AG08395 (cell line): Measurements from ENCODE around the gene BEND3.

Experiments
- DNase-seq: peaks from one replicate; pipeline ENCODE4 v3.0.0; 2012; ENCODE audit warnings: mixed read lengths, low spot score

The BEND3 gene

DNA sequence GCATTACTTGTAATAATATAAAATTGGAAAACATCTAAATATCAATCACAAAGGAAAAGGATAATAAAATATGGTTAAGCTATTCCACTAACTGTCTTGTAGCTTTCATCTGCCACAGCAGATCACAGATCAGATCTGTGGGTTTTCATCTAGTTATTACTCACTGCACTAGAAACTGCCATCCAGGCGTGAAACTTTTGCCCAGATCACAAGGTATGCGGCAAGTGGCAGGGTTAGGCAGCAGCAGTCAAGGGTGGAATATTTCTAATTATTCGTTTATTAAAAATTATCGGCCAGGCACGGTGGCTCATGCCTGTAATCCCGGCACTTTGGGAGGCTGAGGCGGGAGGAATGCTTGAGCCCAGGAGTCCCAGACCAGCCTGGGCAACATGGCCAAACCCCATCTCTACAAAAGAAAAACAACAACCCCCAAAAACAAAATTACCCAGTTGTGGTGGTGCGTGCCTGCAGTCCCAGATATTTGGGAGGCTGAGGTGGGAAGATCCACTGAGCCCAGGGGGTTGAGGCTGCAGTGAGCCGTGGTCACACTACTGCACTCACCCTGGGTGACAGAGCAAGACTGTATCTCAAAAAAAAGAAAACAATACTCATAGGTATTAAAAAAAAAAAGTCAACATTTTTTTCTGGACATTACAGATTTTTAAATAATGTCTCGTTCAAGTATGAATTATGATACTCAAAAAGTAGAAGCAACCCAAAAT, 32.1 kb downstream of the BEND3 start:
- no peak for DNase-seq

DNA sequence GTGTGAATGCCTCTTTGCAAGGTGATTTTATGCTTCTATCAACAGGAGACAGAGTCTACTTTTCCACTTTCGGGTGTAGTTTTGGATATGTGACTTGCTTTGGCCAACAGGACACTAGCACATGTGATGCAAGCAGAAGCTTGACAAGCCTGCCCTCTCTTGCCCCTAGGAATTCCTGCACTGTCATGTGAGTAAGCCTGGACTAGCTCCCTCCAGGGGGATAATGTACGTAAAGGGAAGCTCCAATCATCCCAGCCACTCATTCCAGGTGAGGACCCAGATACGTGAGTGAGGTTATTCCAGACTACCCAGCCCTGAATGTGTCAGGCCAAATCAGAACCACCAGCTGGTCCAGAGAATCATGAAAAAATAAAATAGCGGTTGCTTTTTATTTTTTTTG, 33.3 kb downstream of the BEND3 start:
- no peak for DNase-seq

DNA sequence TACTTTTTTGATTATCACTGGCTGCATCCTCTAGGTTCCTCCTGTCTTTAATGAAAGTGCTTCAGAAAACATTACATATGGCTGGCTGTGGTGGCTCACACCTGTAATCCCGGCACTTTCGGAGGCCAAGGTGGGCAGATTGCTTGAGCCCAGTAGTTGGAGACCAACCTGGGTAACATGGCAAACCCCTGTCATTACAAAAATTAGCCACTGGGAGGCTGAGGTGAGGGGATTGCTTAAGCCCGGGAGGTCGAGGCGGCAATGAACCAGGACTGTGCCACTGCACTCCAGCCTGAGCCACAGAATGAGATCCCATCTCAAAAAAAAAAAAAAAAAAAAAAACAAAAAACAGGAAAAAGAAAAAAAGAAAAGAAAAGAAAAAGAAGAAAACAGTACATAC, 35.3 kb downstream of the BEND3 start:
- no peak for DNase-seq

DNA sequence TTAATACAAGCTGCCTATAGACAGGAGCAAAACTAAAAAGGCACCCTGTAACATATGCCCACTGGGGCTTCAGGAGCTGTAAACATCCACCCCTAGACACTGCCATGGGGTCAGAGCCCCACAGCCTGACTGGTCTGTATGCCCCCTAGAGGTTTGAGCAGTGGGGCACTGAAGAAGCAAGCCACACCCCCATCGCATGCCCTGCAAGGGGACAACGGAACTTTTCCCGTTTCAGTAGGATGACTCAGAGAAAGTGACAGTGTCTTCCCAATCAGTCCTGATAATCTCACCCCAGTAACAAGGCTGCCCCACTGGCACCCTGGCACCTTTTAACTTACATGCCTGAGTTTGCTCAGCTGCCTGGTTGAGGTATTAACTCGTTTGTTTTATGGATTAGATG, 35.9 kb downstream of the BEND3 start:
- DNase-seq = no peak

DNA sequence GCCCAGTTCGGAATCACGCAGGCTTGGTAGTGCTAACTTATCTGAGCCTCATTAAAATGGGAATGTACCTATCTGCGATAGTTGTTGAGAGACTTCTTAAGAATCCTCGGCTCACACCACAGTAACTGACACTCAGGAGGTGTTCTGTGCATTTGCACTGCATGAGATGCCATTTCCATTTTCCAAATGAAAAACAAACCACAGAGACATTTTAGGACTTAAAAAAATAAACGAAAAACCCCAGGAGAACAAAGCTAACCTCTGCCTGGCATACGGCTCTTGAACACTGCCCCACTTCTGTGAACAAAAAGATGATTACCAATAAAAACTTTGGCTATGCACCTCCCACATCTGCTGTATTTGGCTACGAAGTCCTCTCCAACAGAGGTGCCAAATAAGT, 37.6 kb downstream of the BEND3 start:
- no peak for DNase-seq

DNA sequence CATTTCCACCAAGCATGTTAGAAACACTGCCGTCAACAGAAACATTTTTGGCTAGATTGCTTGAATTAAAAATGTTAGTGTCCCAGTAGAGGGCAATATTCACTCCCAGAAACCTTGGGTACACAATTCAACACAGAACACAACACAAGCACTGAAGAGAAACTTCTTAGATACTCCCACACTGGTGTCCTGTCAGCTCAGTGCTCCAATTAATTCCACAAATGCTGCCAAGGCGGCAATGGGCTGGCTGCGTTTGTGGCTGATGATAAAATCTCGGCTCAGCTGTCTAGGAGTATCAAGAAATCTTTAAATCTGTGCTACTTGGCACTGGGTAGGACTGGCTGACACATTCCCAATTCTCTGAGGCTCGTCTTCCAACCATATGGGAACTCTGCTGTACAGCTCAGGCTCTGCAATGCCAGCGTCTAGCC, 39.3 kb downstream of the BEND3 start:
- DNase-seq = peak; percentile 67

DNA sequence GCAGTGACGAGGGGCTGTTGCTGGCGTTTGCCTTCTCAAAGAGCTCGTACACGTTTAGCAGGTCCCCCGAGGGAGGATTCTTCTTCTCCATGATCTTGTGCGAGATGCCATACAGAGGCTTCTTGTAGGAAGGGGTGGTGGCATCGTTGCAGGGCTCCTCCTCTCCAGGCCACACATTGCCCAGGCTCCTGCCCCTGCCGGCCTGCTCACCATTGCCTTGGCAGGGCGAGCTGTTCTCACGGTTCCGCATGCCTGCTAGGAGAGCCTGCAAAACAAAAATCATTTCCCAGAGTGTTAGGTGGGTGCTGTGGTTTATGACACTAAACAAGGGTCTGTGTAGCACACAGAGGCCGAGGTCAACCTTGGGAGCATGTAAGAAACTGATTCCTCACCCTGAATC, 44.6 kb downstream of the BEND3 start:
- no peak for DNase-seq

DNA sequence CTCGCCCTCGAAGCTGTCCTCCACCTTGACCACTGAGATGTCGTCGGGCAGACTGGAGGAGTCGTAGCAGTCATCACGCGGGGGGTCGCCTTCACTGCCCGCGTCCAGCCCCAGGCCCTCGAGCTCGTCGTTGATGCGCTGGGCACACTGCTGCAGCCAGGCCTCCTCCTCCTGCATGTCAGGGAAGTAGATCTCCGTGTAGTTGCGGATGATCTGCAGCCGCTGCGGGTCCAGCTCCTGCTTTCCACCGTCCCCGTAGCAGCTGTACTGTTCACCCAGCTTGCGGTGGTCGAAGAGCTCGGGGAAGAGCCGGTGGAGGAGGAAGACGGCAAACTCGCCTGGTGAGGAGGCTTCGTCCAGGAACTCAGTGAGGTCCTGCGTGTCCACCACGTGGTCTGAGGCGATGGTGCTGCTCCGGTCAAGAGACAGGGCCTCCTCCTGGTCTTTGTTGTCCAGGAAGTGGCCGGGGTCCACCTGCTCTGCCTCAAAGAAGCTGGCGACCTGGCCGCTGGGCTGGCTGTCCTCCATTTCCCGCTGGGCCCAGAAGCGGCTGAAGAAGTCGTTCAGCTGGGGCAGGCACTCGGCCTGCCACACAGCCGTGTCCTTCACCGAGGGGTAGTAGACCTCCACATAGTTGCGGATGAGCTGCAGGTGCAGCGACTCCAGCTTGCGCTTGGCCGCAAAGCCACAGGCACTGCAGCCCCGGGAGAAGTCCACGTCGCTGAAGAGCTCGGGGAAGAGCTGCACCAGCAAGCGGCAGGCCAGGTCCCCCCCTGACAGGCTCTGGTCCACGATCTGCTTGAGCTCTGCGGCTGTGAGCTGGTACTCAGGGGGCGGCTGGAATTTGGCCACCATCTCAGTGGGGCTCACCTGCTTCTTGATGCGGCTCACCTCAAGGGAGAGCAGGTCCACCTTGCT, 45.4 kb downstream of the BEND3 start:
- DNase-seq = no peak

DNA sequence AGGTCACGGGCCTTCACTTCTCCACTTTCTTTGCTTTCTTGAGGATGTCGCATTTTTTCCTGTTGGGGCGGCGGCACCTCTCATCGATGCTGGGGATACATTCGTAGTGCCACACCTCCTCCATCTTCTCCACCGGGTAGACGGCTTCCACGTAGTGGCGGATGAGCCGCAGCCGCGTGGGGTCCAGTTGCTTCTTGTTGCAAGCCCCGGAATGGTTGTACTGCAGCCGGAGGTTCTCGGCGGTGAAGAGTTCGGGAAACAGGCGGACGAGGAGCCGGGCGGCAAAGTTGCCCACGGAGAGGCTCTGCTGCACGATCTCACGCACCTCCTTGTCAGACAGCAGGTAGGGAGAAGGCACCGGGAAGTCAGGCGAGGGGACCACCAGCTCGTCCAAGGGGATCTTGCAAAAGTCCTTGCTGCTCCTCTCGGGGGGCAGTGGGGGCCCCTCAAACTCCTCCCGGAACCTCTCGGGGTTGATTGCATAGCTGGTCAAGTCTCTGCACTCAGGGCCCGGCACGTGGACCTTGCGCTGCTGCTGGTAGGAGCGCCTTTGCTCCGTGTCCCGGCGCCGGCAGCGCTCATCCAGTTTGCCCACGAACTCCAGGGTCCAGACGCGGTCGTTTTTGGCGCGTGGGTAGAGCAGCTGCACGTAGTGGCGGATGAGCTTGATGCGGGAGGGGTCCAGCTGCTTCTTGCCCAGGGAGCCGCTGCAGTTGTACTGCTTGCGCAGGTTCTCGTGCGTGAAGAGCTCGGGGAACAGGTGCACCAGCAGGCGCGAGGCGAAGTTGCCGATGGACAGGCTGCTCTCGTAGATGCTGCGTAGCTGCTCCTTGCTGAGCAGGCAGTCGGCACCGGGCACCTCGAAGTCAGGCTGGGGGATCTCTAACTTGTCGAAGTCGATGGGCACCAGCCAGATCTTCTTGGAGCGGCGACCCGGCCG, 46.4 kb downstream of the BEND3 start:
- no peak for DNase-seq

DNA sequence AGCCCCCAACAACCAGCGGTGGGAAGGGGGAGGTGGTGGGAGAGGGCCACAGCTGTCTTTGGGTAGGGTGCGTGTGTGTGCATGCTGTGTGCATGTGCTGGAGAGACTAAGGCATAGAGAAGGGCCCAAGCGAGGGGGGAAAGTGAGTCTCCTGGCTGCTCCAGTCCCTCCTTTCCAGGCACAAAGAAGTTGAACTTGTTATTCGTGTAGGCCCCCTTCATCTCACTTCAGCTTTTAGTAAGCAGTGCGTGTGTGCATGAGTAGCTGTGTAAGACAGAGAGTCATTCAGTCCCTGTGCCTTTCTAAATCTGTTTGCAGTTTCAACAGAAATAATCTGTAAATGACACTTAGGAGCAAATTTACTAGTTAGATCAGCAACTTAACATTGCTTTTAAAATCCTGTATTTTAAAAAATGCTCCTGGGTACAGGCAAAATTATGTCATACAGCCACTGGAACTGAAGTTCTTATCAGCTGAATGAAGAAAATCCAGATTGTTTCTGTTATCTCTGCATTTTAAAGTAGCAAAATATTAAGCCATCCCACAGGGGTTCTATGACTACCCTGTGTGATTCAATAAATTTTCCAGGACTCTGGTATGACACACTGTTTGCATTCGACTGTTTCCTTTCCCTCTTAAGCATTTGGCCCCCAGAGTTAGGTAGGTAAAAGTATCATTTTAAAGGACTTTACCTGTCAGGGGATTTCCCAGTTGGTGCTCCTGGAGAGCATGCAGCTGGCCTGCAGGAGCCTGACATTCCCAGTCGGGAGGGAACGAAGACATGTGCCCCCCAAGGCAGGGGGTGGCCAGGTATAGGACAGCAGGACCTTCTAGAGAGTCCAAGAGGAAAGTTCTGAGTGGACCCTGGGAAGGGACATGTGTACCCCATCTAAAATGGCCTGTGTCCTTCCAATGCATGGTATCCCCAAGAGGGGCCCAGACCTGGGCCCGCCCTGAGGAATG, 48.3 kb downstream of the BEND3 start:
- no peak for DNase-seq

DNA sequence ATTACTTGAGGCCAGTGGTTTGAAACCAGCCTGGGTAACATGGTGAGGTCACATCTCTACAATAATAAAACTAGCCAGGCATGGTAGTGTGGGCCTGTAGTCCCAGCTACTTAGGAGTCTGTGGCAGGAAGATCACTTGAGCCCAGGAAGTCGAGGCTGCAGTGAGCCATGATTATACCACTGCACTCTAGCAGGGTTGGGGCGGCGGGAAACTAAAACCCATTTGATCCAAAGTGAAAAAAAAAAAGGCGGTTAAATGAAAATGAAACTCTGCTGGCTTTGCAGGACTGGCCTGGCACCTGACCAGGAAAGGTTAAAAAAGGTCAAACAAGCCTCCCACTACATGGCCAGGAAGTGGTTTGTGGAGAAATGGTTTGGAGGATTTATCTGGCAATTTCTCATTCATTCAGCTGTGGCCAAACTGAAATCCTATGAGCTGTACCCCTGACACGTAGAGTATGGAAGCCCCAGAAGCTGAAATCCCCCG, 50.7 kb downstream of the BEND3 start:
- peak; percentile 59 for DNase-seq

DNA sequence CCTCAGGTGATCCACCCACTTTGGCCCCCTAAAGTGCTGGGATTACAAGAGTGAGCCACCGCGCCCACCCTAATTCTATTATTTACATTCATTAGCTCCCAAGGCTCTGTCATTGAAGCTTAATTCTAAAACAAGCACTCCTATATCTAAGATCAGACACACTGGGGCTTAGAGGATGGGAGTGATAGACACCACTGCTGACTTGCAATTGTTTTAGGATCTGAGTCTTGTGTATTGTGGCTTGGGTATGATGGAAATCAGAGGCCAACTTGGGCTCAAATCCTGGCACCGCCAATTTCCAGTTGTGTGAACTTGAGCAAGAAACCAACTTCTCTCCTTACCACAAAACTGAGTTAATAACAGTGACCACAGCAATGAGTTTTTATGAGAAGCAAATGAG, 52.6 kb downstream of the BEND3 start:
- no peak for DNase-seq

DNA sequence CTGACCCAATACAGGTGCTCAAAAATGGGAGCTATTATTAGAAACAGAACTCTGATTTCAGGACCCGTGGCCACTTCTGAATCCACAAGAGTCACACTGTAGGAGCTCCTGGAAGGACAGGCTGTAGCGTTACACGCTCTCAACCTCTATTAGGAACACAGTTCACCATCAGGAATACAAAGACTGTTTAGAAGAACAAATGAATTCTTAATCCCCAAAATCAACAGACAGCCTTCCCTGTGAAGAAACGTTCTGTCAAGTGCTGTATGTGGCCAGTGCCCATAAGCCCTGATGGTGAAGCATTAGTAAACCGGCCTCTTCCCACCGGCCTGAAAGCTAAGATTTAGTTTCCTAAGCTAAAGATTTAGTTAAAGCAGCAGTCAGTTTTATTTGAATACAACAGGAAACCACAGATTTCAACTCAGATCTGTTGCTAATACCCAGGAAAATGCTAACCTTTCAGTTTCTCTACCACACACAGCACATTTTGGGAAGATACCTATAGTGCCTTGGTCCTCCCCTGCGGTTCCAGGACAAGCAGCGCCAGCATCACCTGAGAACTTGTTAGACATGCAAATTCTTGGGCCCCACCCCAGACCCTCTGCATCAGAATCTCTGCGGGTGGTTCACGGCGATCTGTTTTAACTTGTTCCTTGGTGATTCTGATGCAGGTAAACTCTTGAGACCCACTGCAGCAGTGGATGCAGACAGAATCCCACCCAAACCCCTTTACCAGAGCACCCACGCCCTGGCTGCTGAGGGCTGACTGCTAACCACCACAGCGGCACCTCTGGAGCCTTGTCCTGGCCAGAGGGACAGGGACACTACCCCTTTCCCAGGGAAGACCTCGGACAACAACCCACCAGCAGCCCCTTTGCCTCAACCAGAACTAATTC, 53.9 kb downstream of the BEND3 start:
- DNase-seq = no peak

DNA sequence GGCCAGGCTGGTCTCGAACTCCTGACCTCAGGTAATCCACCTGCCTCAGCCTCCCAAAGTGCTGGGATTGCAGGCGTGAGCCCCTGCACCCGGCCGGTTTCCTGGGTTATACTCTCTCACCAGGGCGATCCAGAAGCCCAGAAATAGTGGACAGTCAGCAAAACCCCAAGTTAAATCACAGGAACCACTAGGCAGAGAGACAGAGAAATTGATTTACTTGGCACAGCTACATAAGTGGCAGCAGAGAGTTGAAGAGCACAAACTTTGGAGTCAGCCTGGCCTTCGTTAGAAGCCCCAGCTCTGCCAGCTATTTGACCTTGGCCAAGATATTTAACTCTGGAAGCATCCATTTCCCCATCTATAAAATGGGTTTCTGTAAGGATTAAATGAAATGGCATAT, 54.6 kb downstream of the BEND3 start:
- DNase-seq = no peak

DNA sequence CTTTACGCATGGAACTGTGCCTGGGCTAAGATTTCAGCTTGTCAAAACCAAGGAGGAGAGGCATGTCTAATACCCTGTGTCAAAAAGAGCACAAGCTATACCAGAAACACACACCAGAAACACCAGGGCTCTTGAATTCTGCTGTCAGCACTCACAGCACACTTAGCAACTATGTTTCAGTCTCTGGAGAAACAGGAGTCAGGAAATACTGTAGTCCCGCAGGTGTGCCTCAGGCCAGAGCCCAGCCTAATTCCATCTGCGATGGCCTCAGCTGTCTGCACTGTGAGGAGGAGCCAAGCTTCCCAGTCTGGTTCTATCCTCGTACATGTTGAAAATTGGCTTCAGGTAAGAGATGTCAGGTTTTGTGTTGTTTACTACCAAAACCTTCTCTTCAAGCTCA, 55.7 kb downstream of the BEND3 start:
- DNase-seq = no peak

DNA sequence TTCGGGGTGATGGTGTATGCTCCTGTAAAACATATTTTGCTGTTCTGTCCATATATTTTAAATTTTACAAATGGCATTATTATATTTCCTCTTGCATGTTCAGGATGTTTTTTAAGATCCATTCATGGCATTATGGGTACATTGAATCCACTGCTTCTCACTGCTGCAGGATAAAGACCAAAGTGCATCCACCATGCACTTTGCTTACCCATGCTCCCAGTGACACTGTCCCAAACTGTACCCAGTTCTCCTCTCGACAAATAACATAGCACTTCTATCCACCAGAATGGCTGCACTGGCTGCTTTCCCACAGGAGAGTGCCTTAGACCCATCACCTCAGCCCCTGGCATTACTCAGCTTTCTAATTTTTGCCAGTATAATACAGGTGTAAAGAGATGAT, 57.6 kb downstream of the BEND3 start:
- DNase-seq = no peak

DNA sequence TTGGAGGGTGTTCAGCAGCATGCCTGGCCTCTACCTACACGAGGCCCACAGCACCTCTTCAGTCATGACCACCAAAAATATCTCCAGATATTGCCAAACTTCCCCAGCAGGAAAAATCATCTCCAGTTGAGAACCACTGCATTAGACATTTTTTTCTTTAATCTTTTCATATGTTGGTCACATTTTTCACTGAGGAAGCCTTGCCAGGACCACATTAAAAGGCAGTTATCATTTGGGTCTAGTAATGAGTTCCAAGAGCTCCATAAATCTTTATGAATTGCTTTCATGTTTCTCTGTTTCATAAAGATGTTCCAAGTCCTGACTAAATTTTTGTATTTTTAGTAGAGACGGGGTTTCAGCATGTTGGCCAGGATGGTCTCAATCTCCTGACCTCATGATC, 58.5 kb downstream of the BEND3 start:
- DNase-seq = no peak

DNA sequence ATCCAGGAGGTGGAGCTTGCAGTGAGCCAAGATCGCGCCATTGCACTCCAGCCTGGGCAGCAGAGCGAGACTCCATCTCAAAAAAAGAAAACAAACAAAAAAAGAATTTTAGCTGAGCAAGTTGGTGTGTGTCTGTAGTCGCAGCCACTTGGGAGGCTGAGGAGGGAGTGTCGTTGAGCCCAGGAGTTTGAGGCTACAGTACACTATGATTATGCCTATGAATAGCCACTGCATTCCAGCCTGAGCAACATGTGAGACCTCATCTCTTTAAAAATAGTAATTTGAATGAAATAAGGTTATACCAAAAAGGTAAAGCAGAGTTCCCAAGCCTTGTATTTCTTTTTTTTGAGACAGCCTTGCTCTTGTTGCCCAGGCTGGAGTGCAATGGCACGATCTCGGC, 67.5 kb downstream of the BEND3 start:
- DNase-seq = no peak

DNA sequence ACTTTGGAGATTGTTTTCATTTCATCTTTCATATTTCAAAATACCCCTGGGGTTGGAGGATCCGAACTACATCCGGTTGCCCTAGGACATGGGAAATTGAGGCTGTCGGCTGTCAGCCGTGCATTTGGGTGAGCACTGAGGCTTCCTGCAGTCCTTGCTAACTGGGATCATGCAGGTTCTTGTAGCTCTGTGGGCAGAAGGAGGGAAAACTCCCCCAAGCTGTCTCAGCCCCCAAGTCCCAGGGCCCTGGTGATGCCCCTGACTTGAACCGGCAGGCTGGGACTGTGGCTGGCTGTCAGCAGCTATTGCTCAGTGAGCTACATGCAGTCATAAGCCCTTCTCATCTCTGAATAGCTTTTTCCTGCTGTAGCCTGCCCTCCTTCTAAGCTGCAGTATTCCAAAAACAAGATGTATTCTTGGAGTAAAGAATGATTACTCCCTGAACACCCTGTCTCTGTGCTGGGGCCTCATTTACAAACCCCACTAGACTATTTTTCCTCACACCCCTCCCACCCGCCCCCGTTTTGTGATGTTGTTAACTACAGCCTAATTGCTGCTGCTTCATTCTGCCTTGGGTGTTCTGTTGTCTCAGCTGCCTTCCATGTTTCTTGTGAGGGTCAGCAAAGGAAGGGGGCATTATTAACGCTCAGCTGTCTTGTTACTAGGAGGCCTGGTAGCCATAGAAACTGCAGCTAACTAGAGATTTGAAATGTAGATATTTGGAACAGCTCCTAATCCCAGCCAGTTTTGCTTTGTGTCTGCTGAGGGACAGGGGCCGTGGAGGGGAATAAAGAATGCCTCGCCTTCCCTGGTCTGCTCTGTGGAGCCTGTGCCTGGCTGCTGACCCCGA, 69.3 kb downstream of the BEND3 start:
- no peak for DNase-seq
